HL-60 (cell line): ENCODE results near the gene SPAG4.

ENCODE experiments used
- DNase-seq, 2 experiments: peaks; one replicate each; pipeline ENCODE4 v3.0.0-alpha.2; 2010 to 2020; ENCODE audit warnings: low read depth in 1 of 2, low spot score in 1 of 2
- H3K27ac ChIP-seq: fragments of 250-450 bp; sonication (Bioruptor Pico); replicated peaks from 2 replicates; pipeline ENCODE4 v1.5.1; 2020; ENCODE audit warnings: mild to moderate bottlenecking, moderate library complexity
- H3K27me3 ChIP-seq: fragments of 250-450 bp; sonication (Bioruptor Pico); 2 replicates; pipeline ENCODE4 v1.5.1; 2021; ENCODE audit warnings: mild to moderate bottlenecking, moderate library complexity; ENCODE audit not compliant: insufficient read depth, poor library complexity, severe bottlenecking
- H3K4me3 ChIP-seq: replicated peaks from 2 replicates; pipeline ENCODE4 v1.5.1; 2011; ENCODE audit warnings: mild to moderate bottlenecking, control low read depth, low read length; ENCODE audit not compliant: insufficient read depth
- CTCF ChIP-seq: IDR thresholded peaks from one replicate; pipeline ENCODE4 v1.5.1; 2011; ENCODE audit warnings: low read length, control low read depth, inconsistent platforms; ENCODE audit not compliant: insufficient read depth
- GABPA ChIP-seq: IDR thresholded peaks from 2 replicates; pipeline ENCODE4 v1.6.1; 2012; ENCODE audit warnings: low read depth
- POLR2AphosphoS5 ChIP-seq: IDR thresholded peaks from 2 replicates; pipeline ENCODE4 v1.6.1; 2012; ENCODE audit warnings: low read depth
- REST ChIP-seq: IDR thresholded peaks from 2 replicates; pipeline ENCODE4 v1.6.1; 2012; ENCODE audit warnings: low read depth; ENCODE audit not compliant: insufficient replicate concordance
- SPI1 ChIP-seq: IDR thresholded peaks from 2 replicates; pipeline ENCODE4 v1.6.1; 2012; ENCODE audit warnings: low read depth, mild to moderate bottlenecking, borderline replicate concordance

The SPAG4 gene

GRCh38 chr20:35638751-35639150, 23.1 kb downstream of the SPAG4 start:
- Histone ChIP-seq H3K27me3 (no peaks in the 10 kb centered on the region), H3K27ac (no peak overlapping the region), H3K4me3 (no peak overlapping the region)
- TF ChIP-seq SPI1 (no peak), REST (no peak), CTCF (no peak), GABPA (no peak), POLR2AphosphoS5 (no peak)
- no peak for DNase-seq

- H3K27me3 ChIP-seq = no peaks in the 10 kb centered on the region
- no peak overlapping the region for H3K4me3 ChIP-seq
- no peak for TF ChIP-seq POLR2AphosphoS5
- TF ChIP-seq REST = no peak
- no peak for DNase-seq
- H3K27ac ChIP-seq = peak overlapping the region; percentile 67
Measured at GRCh38 chr20:35640724-35641123, 25.1 kb downstream of the SPAG4 start.

- H3K27me3 ChIP-seq = no peaks in the 10 kb centered on the region
- H3K27ac ChIP-seq = peak overlapping the region; percentile 67
- H3K4me3 ChIP-seq = no peak overlapping the region
- peak in 1 of 2 experiments; percentile 78 for DNase-seq
- TF ChIP-seq CTCF (no peak), POLR2AphosphoS5 (peak; percentile 71; the same call in 1 of the 2 replicates), REST (no peak), GABPA (no peak), SPI1 (no peak)
Measured at GRCh38 chr20:35641743-35642142, 26.1 kb downstream of the SPAG4 start.

GRCh38 chr20:35643045-35643444, 27.4 kb downstream of the SPAG4 start:
- TF ChIP-seq POLR2AphosphoS5 = 0 out of 2 replicates have a peak, but pooled peaks have one; percentile 25
- TF ChIP-seq REST = no peak
- no peak for DNase-seq
- no peak overlapping the region for H3K4me3 ChIP-seq

More at GRCh38 chr20:35643045-35643444, 27.4 kb downstream of the SPAG4 start:
- H3K27me3 ChIP-seq = no peaks in the 10 kb centered on the region
- H3K27ac ChIP-seq = peak overlapping the region; percentile 67
